ENCODE measurements around the gene PRPS1.

GRCh38 chrX:107656978-107657377 is 28.7 kb downstream of the PRPS1 start:
- TF ChIP-seq CTCF (conservative IDR thresholded peaks at IDR 0.05; ENCODE audit: low read depth in 2 of 2) (no peak), EZH2 (IDR thresholded peaks at IDR 0.05; ENCODE audit: low read depth, unreplicated experiment) (no peak), POLR2AphosphoS5 (IDR thresholded peaks at IDR 0.05; ENCODE audit: low read depth) (no peak), CREB1 (CRISPR knock-in tag; IDR thresholded peaks at IDR 0.05; ENCODE audit: low read depth) (no peak), ETS1 (IDR thresholded peaks at IDR 0.05) (no peak), STAT1 (IDR thresholded peaks at IDR 0.05; ENCODE audit: unreplicated experiment) (no peak), EZH2phosphoT487 (IDR thresholded peaks at IDR 0.05; ENCODE audit: unreplicated experiment) (no peak), REST (IDR thresholded peaks at IDR 0.05; ENCODE audit: unreplicated experiment) (no peak), NANOG (IDR thresholded peaks at IDR 0.05; ENCODE audit: borderline replicate concordance) (no peak), ZNF114 (CRISPR knock-in tag; IDR thresholded peaks at IDR 0.05) (no peak), JUNB (IDR thresholded peaks at IDR 0.05; ENCODE audit: unreplicated experiment) (no peak), ZNF462 (CRISPR knock-in tag; IDR thresholded peaks at IDR 0.05) (no peak)
